ENCODE results near the gene SMIM41.

The SMIM41 gene

DNA sequence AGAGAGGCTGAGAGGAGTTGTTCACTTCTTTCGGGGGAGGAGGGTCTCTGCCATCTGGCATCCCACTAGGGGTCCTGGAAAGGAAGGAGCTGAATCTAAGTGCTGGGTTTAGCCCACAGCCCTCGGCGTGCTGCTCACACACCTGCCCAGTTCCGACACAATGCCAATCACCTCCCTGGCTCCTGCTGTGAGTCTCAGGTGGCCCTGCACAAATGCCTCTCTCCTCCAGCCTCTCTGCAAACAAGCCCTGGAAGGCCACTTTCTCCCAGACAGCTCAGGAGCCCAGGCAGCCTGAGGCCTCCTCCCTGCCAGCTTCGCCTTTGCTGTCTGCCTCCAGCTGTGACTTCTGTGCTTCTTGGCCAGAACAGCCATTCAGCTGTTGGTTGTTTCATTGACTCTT, 51.2 kb downstream of the SMIM41 start:
- ChIA-PET CTCF (interaction anchor here (0.8 to 12.8 kb wide), 5 partner anchors 7 to 104 kb away, joined by 3 to 387 read pairs (median 9); no protein-coding TSS in a partner anchor), POLR2A (no interaction called here)
- no peak overlapping the region for H3K4me3 ChIP-seq (ENCODE audit: low read depth, low read length)
- TF ChIP-seq, protein P1, sequence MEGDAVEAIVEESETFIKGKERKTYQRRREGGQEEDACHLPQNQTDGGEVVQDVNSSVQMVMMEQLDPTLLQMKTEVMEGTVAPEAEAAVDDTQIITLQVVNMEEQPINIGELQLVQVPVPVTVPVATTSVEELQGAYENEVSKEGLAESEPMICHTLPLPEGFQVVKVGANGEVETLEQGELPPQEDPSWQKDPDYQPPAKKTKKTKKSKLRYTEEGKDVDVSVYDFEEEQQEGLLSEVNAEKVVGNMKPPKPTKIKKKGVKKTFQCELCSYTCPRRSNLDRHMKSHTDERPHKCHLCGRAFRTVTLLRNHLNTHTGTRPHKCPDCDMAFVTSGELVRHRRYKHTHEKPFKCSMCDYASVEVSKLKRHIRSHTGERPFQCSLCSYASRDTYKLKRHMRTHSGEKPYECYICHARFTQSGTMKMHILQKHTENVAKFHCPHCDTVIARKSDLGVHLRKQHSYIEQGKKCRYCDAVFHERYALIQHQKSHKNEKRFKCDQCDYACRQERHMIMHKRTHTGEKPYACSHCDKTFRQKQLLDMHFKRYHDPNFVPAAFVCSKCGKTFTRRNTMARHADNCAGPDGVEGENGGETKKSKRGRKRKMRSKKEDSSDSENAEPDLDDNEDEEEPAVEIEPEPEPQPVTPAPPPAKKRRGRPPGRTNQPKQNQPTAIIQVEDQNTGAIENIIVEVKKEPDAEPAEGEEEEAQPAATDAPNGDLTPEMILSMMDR (IDR thresholded peaks at IDR 0.05; ENCODE audit: insufficient read depth, low read length, missing control alignments) = no peak
- DNase-seq (ENCODE audit: low read depth, low spot score) = no peak

DNA sequence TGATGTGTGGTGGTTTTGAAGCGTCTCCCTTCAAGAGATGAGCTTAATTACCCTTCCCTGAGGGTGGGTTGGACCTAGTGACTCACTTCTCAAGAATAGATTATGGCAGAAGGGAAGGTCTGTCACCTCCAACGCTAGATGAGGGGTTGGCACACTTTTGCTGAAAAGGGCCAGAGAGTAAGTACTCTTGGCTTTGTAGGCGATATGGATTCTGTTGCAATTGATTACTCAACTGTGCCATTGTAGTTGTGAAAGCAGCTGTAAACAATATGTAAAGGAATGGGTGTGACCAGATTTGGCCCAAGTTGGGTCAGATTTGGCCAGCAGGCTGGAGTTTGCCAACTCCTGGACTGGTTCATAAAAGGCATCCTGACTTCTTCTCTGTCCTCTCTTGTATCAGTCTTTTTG, 53.3 kb downstream of the SMIM41 start:
- ChIA-PET POLR2A (no interaction called here), CTCF (interaction anchor here (0.6 to 12.8 kb wide), 4 partner anchors 8 to 747 kb away, joined by 4 to 387 read pairs (median 46); no protein-coding TSS in a partner anchor)
- H3K4me3 ChIP-seq (ENCODE audit: low read depth, low read length) = no peak overlapping the region
- no peak for DNase-seq (ENCODE audit: low read depth, low spot score)
- TF ChIP-seq, protein P1 (IDR thresholded peaks at IDR 0.05; ENCODE audit: insufficient read depth, low read length, missing control alignments) = no peak

DNA sequence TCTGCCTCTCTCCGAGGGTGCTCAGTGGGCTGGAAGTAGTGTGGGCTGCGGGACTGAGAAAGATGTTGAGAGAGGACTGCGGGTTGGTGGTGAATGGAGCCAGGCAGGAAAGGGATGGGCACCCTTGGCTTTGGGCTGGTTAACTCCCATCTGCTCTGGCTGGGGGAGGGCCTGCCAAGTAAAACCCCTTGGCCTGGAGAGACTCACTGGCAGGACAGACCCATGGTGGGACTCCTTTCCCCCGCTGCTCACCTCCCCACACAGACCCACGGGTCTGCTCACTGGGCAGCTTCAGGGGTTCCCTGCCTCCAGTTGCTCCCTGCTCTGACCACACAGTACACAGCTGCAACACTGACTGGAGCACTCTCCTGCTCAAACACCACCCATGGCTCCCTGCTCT, 58.2 kb downstream of the SMIM41 start:
- no peak overlapping the region for H3K4me3 ChIP-seq (ENCODE audit: low read depth, low read length)
- no peak for DNase-seq (ENCODE audit: low read depth, low spot score)
- CTCF ChIA-PET = interaction anchor here (0.9 to 11.1 kb wide), 7 partner anchors 9 to 743 kb away, joined by 3 to 87 read pairs (median 3); no protein-coding TSS in a partner anchor
- POLR2A ChIA-PET = no interaction called here
- TF ChIP-seq, protein P1 (IDR thresholded peaks at IDR 0.05; ENCODE audit: insufficient read depth, low read length, missing control alignments) = no peak

DNA sequence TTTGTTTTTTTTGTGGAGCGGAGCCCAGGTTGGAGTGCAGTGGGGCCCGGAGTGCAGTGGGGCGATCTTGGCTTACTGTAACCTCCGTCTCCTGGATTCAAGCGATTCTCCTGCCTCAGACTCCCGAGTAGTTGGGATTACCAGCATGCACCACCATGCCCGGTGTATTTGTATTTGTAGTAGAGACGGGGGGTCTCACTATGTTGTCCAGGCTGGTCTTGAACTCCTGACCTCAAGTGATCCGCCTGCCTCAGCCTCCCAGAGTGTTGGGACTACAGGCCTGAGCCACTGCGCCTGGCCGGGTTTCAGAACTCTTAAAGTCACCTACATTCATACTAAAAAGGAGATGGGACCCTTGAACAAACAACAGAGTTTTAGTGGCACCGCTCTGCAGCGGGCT, 59.6 kb downstream of the SMIM41 start:
- TF ChIP-seq, protein P1 (IDR thresholded peaks at IDR 0.05; ENCODE audit: insufficient read depth, low read length, missing control alignments) = no peak
- POLR2A ChIA-PET = no interaction called here
- CTCF ChIA-PET = interaction anchor here (1.0 to 11.1 kb wide), 13 partner anchors 9 to 841 kb away, joined by 3 to 87 read pairs (median 5); no protein-coding TSS in a partner anchor
- no peak overlapping the region for H3K4me3 ChIP-seq (ENCODE audit: low read depth, low read length)
- no peak for DNase-seq (ENCODE audit: low read depth, low spot score)

DNA sequence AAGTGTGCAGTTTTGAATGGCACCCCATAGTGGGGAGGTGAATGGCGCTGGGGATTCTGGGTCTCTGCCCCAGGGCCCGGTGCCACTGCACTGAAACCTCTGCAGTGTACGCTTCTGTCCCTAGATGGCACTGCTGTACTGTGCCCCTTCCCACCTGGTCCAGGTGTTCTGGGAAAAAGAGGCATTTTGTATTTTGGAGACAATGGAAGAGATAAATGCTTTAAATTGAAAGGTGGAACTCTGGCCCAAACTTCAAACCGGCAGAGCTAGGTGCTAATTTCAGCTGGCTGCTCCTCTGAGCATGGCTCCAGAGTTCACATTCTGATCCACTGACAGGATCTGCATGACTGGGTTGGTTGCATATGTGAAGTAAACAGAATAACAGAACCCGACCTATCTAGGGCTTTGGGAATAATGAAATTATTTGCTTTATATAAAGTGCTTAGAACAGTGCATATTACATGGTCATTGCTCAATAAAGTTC, 60.1 kb downstream of the SMIM41 start:
- no peak overlapping the region for H3K4me3 ChIP-seq (ENCODE audit: low read depth, low read length)
- ChIA-PET POLR2A (no interaction called here), CTCF (interaction anchor here (0.7 to 11.1 kb wide), 17 partner anchors 9 to 841 kb away, joined by 3 to 87 read pairs (median 5); no protein-coding TSS in a partner anchor)
- DNase-seq (ENCODE audit: low read depth, low spot score) = no peak
- TF ChIP-seq, protein P1 (IDR thresholded peaks at IDR 0.05; ENCODE audit: insufficient read depth, low read length, missing control alignments) = peak; percentile 58

DNA sequence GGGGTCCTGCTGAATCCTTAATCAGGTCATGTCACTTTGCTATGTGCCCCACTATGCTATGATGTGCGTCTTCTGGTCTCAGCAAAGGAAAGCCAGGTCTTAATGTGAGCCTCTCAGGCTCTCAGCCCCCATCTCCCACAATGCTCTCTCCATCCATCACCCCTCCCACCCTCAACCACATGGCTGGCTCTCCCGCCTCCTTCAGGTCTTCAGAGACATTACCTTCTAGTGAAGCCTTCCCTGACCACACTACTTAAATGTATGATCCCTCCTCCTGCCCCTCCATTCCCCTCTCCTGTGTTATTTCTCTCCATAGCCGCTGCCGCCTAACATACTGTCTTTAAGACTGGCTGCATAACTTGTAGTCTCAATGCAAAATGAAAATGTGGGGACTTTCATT, 61.8 kb downstream of the SMIM41 start:
- TF ChIP-seq, protein P1 (IDR thresholded peaks at IDR 0.05; ENCODE audit: insufficient read depth, low read length, missing control alignments) = peak; percentile 9
- ChIA-PET CTCF (interaction anchor here (1.0 to 11.1 kb wide), 4 partner anchors 9 to 732 kb away, joined by 4 to 87 read pairs (median 6); no protein-coding TSS in a partner anchor), POLR2A (no interaction called here)
- no peak for DNase-seq (ENCODE audit: low read depth, low spot score)
- H3K4me3 ChIP-seq (ENCODE audit: low read depth, low read length) = no peak overlapping the region

All from AG04449 (cell line).